ENCODE measurements around the gene TUBB.

Gene TUBB

GRCh38 chr6:30738532-30738931 lies 18.4 kb downstream of the TUBB start:
- Mint-ChIP-seq H3K4me1 (ENCODE audit: low read depth) (peaks cover 81% of the 10 kb centered on the region), H3K36me3 (ENCODE audit: low read depth) (peaks cover 95% of the 10 kb centered on the region), H3K27me3 (no peaks in the 10 kb centered on the region), H3K27ac (peak overlapping the region; percentile 98), H3K9me3 (peaks cover 5% of the 10 kb centered on the region), H3K4me3 (peak overlapping the region; percentile 92)
- DNase-seq: no peak

- H3K36me3 Mint-ChIP-seq (ENCODE audit: low read depth): peaks cover 87% of the 10 kb centered on the region
- peaks cover 5% of the 10 kb centered on the region for H3K9me3 Mint-ChIP-seq
- peak overlapping the region; percentile 98 for H3K27ac Mint-ChIP-seq
- peak overlapping the region; percentile 92 for H3K4me3 Mint-ChIP-seq
- H3K4me1 Mint-ChIP-seq (ENCODE audit: low read depth): peaks cover 79% of the 10 kb centered on the region
- DNase-seq: no peak
- no peaks in the 10 kb centered on the region for H3K27me3 Mint-ChIP-seq
These were observed 20.4 kb downstream of the TUBB start for GRCh38 chr6:30740540-30740870.

- Mint-ChIP-seq H3K27me3 (no peaks in the 10 kb centered on the region), H3K27ac (peak overlapping the region; percentile 98), H3K36me3 (ENCODE audit: low read depth) (peaks cover 80% of the 10 kb centered on the region), H3K4me1 (ENCODE audit: low read depth) (peaks cover 79% of the 10 kb centered on the region), H3K9me3 (peaks cover 5% of the 10 kb centered on the region), H3K4me3 (peak overlapping the region; percentile 92)
- DNase-seq: peak; percentile 59
These were observed 21.1 kb downstream of the TUBB start for GRCh38 chr6:30741063-30741779.

- Mint-ChIP-seq H3K4me3 (peak overlapping the region; percentile 92), H3K36me3 (ENCODE audit: low read depth) (peaks cover 74% of the 10 kb centered on the region), H3K9me3 (peaks cover 2% of the 10 kb centered on the region), H3K27me3 (no peaks in the 10 kb centered on the region), H3K27ac (peak overlapping the region; percentile 98), H3K4me1 (ENCODE audit: low read depth) (peaks cover 76% of the 10 kb centered on the region)
- DNase-seq: no peak
These were observed 21.7 kb downstream of the TUBB start for GRCh38 chr6:30741789-30742315.

- peak within 1 kb of the TSS; percentile 92 for H3K4me3 Mint-ChIP-seq
- peaks cover 67% of the 10 kb centered on the region for H3K36me3 Mint-ChIP-seq (ENCODE audit: low read depth)
- H3K27ac Mint-ChIP-seq: peak within 1 kb of the TSS; percentile 98
- peak; percentile 97 for DNase-seq
- H3K27me3 Mint-ChIP-seq: no peaks in the 10 kb centered on the region
- peaks cover 75% of the 10 kb centered on the region for H3K4me1 Mint-ChIP-seq (ENCODE audit: low read depth)
- no peaks in the 10 kb centered on the region for H3K9me3 Mint-ChIP-seq
These were observed 22.4 kb downstream of the TUBB start, which contains the start of gene FLOT1 for GRCh38 chr6:30742316-30743098. Gene FLOT1, minus strand, starts transcription at chr6:30742687. Its CDS starts 498 bp downstream, at chr6:30742189.

GRCh38 chr6:30743099-30744053 lies 23.2 kb downstream of the TUBB start:
- no peaks in the 10 kb centered on the region for H3K27me3 Mint-ChIP-seq
- peak; percentile 70 for DNase-seq
- H3K4me3 Mint-ChIP-seq: peak overlapping the region; percentile 92
- H3K4me1 Mint-ChIP-seq (ENCODE audit: low read depth): peaks cover 75% of the 10 kb centered on the region
- H3K27ac Mint-ChIP-seq: peak overlapping the region; percentile 98
- H3K36me3 Mint-ChIP-seq (ENCODE audit: low read depth): peaks cover 58% of the 10 kb centered on the region
- no peaks in the 10 kb centered on the region for H3K9me3 Mint-ChIP-seq

- Mint-ChIP-seq H3K9me3 (no peaks in the 10 kb centered on the region), H3K36me3 (ENCODE audit: low read depth) (peaks cover 50% of the 10 kb centered on the region), H3K27ac (peak within 1 kb of the TSS; percentile 98), H3K27me3 (no peaks in the 10 kb centered on the region), H3K4me1 (ENCODE audit: low read depth) (peaks cover 72% of the 10 kb centered on the region), H3K4me3 (peak within 1 kb of the TSS; percentile 92)
- peak; percentile 94 for DNase-seq
These were observed 24.1 kb downstream of the TUBB start, which contains the start of gene IER3 for GRCh38 chr6:30744054-30744805. Gene IER3, minus strand, starts transcription at chr6:30744547. Its CDS starts 29 bp downstream, at chr6:30744518.

GRCh38 chr6:30747300-30747687 lies 27.1 kb downstream of the TUBB start:
- Mint-ChIP-seq H3K27me3 (no peaks in the 10 kb centered on the region), H3K36me3 (ENCODE audit: low read depth) (peaks cover 19% of the 10 kb centered on the region), H3K27ac (peak overlapping the region; percentile 42), H3K4me3 (no peak overlapping the region), H3K9me3 (no peaks in the 10 kb centered on the region), H3K4me1 (ENCODE audit: low read depth) (peaks cover 60% of the 10 kb centered on the region)
- DNase-seq: no peak

- peak overlapping the region; percentile 42 for H3K27ac Mint-ChIP-seq
- no peaks in the 10 kb centered on the region for H3K9me3 Mint-ChIP-seq
- no peak overlapping the region for H3K4me3 Mint-ChIP-seq
- H3K36me3 Mint-ChIP-seq (ENCODE audit: low read depth): peaks cover 14% of the 10 kb centered on the region
- DNase-seq: no peak
- H3K4me1 Mint-ChIP-seq (ENCODE audit: low read depth): peaks cover 66% of the 10 kb centered on the region
- H3K27me3 Mint-ChIP-seq: no peaks in the 10 kb centered on the region
These were observed 28.0 kb downstream of the TUBB start for GRCh38 chr6:30747902-30748769.

- H3K4me1 Mint-ChIP-seq (ENCODE audit: low read depth): peaks cover 66% of the 10 kb centered on the region
- no peak overlapping the region for H3K4me3 Mint-ChIP-seq
- no peaks in the 10 kb centered on the region for H3K9me3 Mint-ChIP-seq
- no peak overlapping the region for H3K27ac Mint-ChIP-seq
- H3K27me3 Mint-ChIP-seq: no peaks in the 10 kb centered on the region
- H3K36me3 Mint-ChIP-seq (ENCODE audit: low read depth): peaks cover 6% of the 10 kb centered on the region
- no peak for DNase-seq
These were observed 28.8 kb downstream of the TUBB start for GRCh38 chr6:30748851-30749540.

- Mint-ChIP-seq H3K9me3 (no peaks in the 10 kb centered on the region), H3K27ac (no peak overlapping the region), H3K27me3 (no peaks in the 10 kb centered on the region), H3K36me3 (ENCODE audit: low read depth) (no peaks in the 10 kb centered on the region), H3K4me1 (ENCODE audit: low read depth) (peaks cover 68% of the 10 kb centered on the region), H3K4me3 (no peak overlapping the region)
- no peak for DNase-seq
These were observed 29.6 kb downstream of the TUBB start for GRCh38 chr6:30749554-30750378.

- peaks cover 63% of the 10 kb centered on the region for H3K4me1 Mint-ChIP-seq (ENCODE audit: low read depth)
- no peaks in the 10 kb centered on the region for H3K36me3 Mint-ChIP-seq (ENCODE audit: low read depth)
- DNase-seq: no peak
- H3K4me3 Mint-ChIP-seq: no peak overlapping the region
- H3K27ac Mint-ChIP-seq: no peak overlapping the region
- H3K27me3 Mint-ChIP-seq: no peaks in the 10 kb centered on the region
- H3K9me3 Mint-ChIP-seq: no peaks in the 10 kb centered on the region
These were observed 30.2 kb downstream of the TUBB start for GRCh38 chr6:30750379-30750668.
